ENCODE results near the gene GKN2. TPM values are rescaled to one million over a fixed set of nuclear protein-coding genes. Genes with fewer than 3 reads are reported as not detected.

The GKN2 gene
- total RNA-seq, 4 donors from 2014 or later = not detected

GRCh38 chr2:68907232-68907919 is 45.3 kb downstream of the GKN2 start:
- TF ChIP-seq POLR2A (IDR thresholded peaks at IDR 0.05) = no peak
- TF ChIP-seq EP300 (IDR thresholded peaks at IDR 0.05) = no peak
- no peak for TF ChIP-seq CTCF (IDR thresholded peaks at IDR 0.05)
- Histone ChIP-seq H3K4me1 (peaks cover 0 to 16% (median 6%) of the 10 kb centered on the region in 4 donors), H3K9me3 (peaks cover 0 to 4% (median 0%) of the 10 kb centered on the region in 4 donors), H3K27me3 (no peaks in the 10 kb centered on the region), H3K27ac (peak overlapping the region in 1 of 4 donors; percentile 38), H3K36me3 (no peaks in the 10 kb centered on the region), H3K4me3 (no peak overlapping the region)
- DNase-seq (ENCODE audit: low spot score in 2 of 2) = no peak
- 91 to 95% methylated on average over 5 of the region's 5 CpGs for WGBS, 2 donors

GRCh38 chr2:68906716-68907115 is 46.0 kb downstream of the GKN2 start:
- peaks cover 0 to 9% (median 0%) of the 10 kb centered on the region in 4 donors for H3K9me3 ChIP-seq
- no peak overlapping the region for H3K4me3 ChIP-seq
- 85 to 86% methylated on average over 3 of the region's 3 CpGs for WGBS, 2 donors
- peaks cover 0 to 16% (median 6%) of the 10 kb centered on the region in 4 donors for H3K4me1 ChIP-seq
- H3K36me3 ChIP-seq = no peaks in the 10 kb centered on the region
- no peaks in the 10 kb centered on the region for H3K27me3 ChIP-seq
- H3K27ac ChIP-seq = no peak overlapping the region
- no peak for DNase-seq (ENCODE audit: low spot score in 2 of 2)
- TF ChIP-seq POLR2A (IDR thresholded peaks at IDR 0.05) (no peak), EP300 (IDR thresholded peaks at IDR 0.05) (no peak), CTCF (IDR thresholded peaks at IDR 0.05) (no peak)

- DNase-seq (ENCODE audit: low spot score in 2 of 2) = no peak
- H3K27ac ChIP-seq = no peak overlapping the region
- H3K36me3 ChIP-seq = no peaks in the 10 kb centered on the region
- no peak overlapping the region for H3K4me3 ChIP-seq
- H3K4me1 ChIP-seq = peaks cover 0 to 16% (median 6%) of the 10 kb centered on the region in 4 donors
- no peaks in the 10 kb centered on the region for H3K27me3 ChIP-seq
- 69 to 78% methylated on average over 2 of the region's 2 CpGs for WGBS, 2 donors
- TF ChIP-seq POLR2A (IDR thresholded peaks at IDR 0.05) (no peak), CTCF (IDR thresholded peaks at IDR 0.05) (no peak), EP300 (IDR thresholded peaks at IDR 0.05) (no peak)
- H3K9me3 ChIP-seq = peaks cover 0 to 16% (median 4%) of the 10 kb centered on the region in 4 donors
These were observed 47.6 kb downstream of the GKN2 start for GRCh38 chr2:68905116-68905515.

- Histone ChIP-seq H3K36me3 (no peaks in the 10 kb centered on the region), H3K4me1 (no peaks in the 10 kb centered on the region), H3K4me3 (no peak overlapping the region), H3K27ac (no peak overlapping the region), H3K27me3 (no peaks in the 10 kb centered on the region), H3K9me3 (peaks cover 0 to 18% (median 4%) of the 10 kb centered on the region in 4 donors)
- TF ChIP-seq CTCF (IDR thresholded peaks at IDR 0.05) = no peak
- TF ChIP-seq POLR2A (IDR thresholded peaks at IDR 0.05) = no peak
- TF ChIP-seq EP300 (IDR thresholded peaks at IDR 0.05) = no peak
- WGBS, 2 donors = 92 to 95% methylated on average over 1 of the region's 1 CpG
- DNase-seq (ENCODE audit: low spot score in 2 of 2) = no peak
These were observed 51.1 kb downstream of the GKN2 start for GRCh38 chr2:68901561-68901960.

GRCh38 chr2:68901199-68901514 is 51.5 kb downstream of the GKN2 start:
- H3K27ac ChIP-seq = no peak overlapping the region
- no peaks in the 10 kb centered on the region for H3K27me3 ChIP-seq
- peaks cover 0 to 18% (median 4%) of the 10 kb centered on the region in 4 donors for H3K9me3 ChIP-seq
- 77 to 93% methylated on average over 4 of the region's 4 CpGs for WGBS, 2 donors
- no peak for TF ChIP-seq POLR2A (IDR thresholded peaks at IDR 0.05)
- no peak for DNase-seq (ENCODE audit: low spot score in 2 of 2)
- no peaks in the 10 kb centered on the region for H3K36me3 ChIP-seq
- no peaks in the 10 kb centered on the region for H3K4me1 ChIP-seq
- H3K4me3 ChIP-seq = no peak overlapping the region

Measured in tibial nerve (tissue), 4 donors.